Skin of body (tissue), 2 donors: ENCODE results near the gene C6orf163. TPM values are rescaled to one million over a fixed set of nuclear protein-coding genes. Genes with fewer than 3 reads are reported as not detected.

Source experiments
- DNase-seq: peaks from one replicate; lab custom pipeline; 2025; lab: John Stamatoyannopoulos, UW
- total RNA-seq: library from RNA; depleted of rRNA; stranded (reverse); fragments of >200 nt; gene quantifications from one replicate; pipeline ENCODE4 v1.2.3, GENCODE V29; 2014

C6orf163 gene
- total RNA-seq, 1 donor from 2014 or later: 5.6 TPM

DNA sequence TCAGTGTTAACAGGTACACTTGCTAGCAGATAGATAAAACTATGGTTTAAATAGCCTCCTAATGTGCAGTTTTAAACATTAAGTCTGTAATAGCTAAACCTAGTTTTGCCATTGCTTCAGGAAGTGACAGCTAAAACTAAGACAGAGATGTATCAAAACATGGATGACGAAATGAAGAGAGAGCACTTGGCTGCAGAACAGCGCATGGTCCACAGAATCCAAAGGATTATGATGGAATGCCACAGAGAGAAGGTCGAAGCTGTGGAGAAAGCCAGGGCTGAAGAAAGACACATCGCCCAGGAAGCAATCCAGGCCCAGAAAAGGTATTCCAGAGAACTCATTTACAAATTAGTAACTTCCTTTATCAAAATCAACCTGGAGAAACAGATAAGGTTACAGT, 11.6 kb downstream of the C6orf163 start:
- DNase-seq: no peak

DNA sequence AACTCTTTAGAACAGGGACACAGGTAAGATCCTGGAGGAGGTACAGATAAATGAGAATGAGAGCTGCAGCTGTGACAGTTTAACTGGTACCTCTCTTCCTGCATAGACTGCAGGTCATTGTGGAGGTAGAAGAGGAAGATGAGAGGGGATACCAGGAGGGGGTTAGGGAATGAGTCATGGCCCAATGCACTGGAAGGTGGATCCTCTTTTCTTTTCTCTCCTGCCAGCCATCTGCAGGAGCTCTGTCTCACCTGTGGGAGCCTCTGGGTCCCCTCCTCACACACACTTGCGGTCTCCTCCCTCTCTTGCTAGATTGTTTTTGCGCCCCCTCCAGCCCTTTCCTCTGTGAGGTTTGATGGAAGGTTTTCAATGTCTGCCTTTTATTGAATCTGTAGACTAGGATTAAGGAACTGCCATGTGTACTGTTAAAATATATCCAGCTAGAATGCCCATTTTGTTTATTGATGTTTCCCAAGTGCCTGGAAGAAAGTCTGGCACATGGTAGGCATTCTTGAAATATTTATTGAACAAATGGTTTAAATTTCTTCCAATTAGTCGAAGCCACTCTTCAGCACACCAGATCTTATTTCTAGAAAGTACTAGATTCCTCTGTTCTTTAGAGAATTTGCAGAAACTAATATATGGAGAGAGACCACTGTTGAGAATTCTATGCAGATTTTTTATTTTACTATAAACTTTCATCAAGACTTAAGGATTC, 13.0 kb downstream of the C6orf163 start:
- DNase-seq: no peak

DNA sequence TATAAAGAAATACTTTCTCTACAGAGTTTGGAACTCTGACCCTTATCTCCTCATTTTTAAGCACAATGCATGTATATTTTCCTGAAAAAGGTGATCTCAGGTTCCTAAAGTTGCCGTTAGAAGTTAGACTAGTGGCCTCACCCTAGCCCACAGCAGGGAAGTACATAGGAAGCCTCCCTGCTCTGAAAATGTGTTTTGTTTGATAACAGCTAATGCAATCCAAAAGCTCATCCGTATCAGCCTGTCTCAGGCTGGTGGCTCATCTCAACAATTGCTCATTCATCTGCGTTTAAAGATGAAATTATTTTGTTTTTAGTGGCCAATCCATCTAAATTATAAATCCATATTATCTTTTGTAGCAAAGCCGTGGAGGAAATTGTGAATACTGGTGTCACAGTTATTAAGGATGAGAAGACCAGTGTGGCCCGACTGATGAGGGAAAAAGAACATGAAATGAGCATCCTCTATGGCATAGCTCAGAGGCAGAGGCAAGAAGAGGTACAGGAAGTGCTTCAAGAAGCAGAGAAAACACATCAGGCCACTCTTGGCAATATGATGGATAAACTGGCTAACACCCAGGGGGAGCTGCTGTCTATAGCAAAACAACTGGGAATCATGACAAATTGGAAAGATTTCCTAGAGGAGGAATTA, 20.1 kb downstream of the C6orf163 start:
- no peak for DNase-seq

DNA sequence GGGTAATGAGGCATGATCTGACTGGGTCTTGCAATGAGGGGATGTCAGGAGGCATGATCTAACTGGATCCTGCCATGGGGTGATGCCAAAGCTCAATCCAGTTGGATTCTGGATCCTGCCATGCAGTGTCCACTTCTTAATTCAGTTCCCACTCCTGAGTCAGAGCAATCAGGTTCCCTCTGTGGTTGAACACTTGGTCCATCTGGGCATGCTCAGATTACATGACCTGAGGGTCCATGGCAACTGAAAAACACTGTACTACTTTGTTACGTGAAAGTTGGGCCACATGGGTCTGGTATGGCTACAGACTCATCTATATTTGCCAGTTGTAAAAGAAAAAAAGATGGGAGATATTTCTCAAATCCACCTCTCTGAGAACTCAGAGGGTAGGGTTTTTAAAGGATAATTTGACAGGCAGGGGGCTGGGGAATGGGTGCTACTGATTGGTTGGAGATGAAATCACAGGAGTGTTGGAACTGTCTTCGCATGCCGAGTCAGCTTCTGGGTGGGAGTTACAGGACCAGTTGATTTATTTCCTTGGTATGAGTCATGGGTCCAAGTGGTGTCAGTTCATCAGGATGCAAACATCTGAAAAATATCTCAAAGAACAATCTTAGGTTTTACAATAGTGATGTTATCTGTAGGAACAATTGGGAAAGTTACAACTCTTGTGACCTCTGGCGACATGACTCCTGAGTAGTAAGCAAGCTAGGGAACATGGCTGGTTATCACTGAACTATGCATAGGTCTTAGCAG, 21.6 kb downstream of the C6orf163 start:
- no peak for DNase-seq

DNA sequence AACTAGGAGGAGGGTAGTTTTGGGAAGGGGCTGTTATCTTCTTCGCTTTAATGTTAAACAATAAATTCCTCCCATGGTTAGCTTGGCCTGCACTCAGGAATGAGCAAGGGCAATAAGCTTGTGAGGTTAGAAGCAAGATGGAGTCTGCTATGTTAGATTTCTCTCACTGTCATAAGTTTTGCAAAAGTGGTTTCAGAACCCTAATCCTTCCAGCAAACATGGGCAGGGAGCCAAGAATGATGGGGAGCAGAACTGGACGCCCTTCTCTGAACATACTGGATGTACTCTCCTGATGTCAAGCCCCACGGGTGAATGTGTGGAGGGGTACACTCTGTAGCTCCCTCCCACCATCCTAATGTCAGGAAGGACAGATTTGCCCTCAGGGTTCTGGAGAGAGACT, 22.3 kb downstream of the C6orf163 start:
- no peak for DNase-seq

DNA sequence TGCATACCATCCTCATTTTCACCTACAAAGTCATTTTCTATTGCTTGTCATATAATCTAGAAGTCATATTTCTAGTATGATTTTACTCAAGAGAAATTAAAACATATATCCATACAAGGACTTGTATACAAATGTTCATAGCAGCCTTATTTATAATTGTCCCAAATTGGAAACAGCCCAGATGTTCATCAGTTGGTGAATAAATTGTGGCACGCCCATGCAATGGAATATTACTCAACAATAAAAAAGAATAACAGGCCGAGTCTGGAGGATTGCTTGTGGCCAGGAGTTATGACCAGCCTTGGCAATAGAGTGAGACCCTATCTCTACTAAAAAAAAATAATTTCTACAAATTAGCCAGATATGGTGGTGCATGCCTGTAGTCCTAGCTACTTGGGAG, 28.8 kb downstream of the C6orf163 start:
- DNase-seq: no peak

DNA sequence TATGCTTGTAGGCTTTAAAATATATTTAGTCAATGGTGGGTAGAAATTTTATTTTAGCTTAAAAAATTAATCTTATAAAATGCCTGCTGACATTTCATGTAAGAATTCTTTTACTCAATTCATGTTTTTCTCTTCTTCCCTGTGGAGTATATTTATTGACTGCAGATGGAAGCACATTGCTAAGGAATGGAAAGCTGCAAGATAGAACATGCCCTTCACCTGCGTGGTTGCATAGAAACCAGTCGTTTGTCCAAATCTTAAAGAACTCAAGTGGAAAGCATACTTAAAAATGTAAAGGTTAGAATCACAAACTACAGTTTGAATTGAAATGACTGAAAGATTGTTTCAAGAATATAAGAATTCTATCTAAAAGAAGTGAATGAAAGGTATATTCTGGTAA, 30.7 kb downstream of the C6orf163 start:
- no peak for DNase-seq

DNA sequence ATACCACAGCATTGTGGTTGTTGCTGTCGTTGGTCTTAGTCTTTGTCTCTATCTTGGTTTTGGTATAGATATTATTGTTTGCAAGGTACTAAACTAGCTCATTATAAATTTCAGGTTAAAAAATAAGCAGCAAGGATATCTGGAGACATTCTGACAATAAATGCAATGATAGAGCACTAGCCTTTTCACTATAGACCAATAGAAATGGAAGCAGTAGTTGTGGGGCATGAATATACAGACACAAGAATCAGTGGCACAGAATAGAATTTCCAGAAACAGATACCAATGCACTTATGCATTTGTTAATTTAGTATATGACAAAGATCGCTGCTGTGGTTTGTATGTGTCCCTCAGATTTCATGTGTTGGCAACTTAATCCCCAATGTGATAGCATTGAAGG, 32.0 kb downstream of the C6orf163 start:
- DNase-seq: no peak

DNA sequence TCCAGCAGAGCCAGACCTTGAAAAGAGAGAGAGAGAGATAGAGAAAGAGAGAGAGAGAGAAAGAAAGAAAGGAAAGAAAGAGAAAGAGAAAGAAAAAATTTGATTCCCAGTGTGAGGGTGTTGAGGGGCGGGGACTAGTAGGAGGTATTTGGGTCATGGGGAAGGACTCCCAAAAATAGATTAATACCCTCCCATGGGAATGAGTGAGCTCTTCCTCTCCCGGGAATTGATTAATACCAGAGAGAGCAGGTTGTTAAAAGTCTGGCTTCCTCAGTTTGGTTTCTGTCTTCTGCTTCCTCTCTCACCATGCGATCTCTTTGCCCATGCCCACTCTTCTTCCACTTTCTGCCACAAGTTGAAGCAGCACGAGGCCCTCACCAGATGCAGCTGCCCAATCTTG, 34.3 kb downstream of the C6orf163 start:
- no peak for DNase-seq

DNA sequence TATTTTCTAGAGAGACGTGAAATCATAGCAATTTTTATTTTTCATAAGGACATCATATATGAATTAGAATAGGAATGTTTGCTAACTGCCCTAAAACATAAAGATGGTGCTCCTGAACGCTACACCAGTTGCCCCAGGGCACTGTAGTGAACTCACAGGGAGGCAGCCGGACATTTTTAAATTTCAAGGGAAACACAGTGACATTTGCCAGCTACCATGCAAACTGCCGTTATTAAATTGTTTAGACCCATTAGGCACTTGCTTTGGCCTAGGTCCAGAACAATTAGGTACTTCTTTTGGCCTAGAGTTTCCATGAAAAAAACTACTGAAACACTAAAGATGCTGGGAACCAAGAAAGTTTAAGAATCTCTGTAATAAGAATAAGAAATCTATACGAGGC, 38.2 kb downstream of the C6orf163 start:
- DNase-seq: no peak

DNA sequence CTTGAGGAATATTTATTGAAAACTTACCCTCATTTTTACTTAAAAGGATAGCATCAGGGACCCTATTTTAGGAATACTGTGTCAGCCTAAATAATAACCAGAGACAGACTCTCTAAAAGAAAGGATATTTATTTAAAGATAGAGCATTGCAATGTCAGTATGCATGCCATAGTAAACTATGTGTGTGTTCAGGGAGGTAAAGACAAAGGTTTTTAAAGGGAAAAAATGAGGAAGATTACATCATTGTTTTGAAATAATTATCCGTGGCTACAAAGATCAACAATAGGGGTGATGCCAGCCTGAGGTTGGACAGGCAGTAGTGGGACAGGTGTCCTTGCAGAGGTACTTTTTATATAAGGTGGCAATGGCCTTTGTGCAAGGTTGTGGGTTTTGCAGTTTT, 39.4 kb downstream of the C6orf163 start:
- DNase-seq: no peak

DNA sequence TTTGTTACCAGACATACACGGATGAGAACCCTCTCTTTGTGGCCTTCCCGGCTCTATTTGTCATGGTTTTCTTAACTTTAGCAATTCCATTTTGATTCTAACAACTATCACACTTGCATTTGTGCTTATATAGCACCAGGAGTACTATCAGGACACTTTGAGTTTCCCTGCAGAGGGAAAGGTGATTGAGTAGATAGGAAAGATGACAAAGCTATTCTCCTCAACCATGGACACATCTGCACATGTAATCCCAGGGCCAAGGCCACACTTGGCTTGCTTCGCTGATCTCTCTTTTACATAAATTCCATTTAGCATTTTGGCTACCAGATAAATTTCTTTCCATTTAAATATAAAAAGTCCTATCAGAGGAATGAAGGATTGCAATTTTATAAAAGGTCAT, 39.8 kb downstream of the C6orf163 start:
- no peak for DNase-seq

DNA sequence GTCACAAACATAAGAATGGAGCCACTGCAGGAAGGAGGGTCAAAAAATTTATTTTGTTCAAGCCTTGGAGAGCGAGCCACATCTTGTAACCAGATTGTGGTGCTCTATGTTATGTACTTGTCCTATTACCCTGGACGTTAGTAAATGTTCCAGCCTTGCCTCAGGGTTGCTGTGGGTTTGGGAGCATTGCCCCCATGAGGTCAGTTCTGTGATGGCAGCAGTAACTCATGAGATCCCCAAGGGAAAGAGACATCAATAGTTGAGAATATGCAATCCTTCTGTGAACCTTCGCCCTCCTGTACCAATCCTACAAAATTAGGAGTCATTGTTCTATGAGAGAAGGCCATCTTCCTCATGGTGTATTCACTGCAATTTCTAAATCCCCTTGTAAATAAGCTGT, 46.7 kb downstream of the C6orf163 start:
- no peak for DNase-seq

DNA sequence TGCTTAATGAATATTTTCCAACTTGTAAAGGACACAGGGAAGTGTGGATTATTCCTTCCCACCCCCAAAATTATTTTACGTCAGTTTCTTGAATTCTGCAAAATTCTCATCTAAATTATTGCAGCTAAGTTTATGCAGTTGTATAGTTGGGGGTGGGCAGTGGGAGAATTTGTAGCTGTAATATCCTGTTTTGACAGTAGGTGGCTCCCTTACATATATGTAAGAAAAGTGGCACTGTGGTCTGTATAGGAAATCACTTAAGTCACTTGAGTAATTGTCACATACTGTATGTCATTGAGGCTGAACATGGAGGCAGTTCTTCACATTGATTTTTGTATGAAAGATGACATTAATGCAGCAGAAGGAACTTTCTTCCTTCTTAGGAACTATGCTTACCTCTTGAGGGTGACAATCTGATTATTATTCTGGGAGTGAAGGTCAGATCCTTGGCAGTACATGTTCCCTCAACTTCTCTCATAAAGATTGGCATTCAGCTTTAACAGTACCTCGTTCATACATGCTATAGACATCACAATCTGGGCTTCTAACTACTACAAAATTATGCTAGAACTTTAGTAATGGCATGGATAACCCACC, 48.5 kb downstream of the C6orf163 start:
- peak; percentile 41 for DNase-seq

DNA sequence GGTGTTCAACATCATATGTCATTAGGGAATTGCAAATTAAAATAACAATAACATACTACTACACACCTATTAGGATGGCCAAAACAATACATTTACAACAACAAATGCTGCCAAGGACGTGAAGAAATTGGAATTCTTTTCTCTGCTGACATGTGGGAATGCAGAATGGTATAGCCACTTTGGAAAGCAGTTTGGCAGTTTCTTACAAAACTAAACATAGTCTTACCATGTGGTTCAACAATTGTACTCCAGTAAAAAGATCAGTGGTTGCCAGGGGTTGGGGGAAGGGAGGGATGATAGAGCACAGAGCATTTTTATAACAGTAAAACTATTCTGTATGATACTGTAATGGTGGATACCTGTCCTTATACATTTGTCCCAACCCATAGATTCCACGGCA, 50.8 kb downstream of the C6orf163 start:
- DNase-seq: no peak

DNA sequence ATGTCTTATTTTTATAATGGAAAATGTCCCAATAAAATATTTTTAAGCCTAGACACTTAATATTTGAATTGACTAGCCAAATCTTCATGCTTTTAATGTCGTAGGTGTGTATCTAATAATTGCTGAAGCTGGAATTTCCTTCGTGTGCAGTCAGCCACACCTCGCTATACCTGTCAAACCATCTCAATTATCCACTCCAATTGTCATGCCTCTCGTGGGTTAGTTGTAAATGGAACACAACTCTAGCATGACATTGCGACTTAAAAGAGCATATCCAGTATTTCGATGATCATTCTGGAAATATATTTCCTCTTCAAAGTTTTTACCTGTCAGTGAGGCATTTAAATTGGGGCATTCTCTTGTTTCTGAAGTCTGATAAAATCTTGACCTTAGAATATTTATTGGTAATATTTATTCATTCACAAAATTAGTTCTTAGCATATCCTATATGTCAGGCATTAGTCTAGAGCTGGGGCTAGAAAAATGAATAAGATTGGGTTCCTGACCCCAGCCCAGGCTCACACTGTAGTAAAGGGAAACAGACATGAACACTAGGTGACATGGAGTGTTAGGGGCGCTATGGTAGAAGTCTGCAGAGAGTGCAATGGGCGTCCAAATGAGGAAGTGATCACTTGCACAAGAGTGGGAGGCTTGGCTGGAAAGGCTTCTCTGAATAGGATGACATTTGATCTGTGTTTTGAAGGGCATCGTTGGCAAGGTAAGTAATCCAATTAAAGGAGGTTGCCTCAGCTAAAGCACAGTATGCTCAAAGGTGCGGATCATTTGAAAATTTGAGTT, 52.2 kb downstream of the C6orf163 start:
- DNase-seq: no peak

DNA sequence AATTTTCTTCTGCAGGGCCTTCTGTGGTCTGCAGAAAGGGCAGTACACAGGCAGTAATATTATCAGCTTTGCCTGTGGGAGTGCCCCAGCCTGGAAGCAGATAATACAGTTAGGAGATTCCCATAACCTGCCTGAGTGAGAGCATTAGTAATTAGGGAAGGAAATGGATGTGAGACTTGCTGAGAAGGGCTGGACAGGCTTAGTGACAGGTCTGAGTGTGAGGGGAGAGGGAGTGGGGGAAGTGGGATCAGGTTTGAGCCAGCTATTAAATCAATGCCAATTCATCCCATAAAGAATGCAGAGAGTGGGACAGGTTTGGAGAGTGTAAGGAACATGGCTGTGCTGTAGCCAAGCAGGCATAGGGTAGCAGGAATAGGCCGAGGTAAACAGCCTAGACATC, 53.0 kb downstream of the C6orf163 start:
- DNase-seq: no peak

DNA sequence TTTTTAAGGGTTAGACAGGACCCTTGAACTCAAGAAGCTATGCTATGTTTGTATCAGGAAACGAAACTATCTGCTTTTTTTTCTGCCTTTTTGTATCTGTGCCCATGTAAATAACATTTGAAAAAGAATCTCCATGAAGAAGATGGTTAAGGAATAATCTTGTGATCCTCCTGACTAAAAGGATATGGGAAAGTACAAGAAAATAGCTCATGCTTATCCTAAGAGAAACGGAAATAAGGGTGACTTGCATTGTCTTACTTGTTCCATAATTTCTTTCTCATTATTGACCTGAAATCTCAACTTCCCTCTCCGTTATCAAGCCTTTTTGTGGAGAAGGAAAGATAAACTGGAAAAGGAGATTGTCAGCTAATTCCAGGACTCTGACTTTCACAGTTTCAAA, 57.2 kb downstream of the C6orf163 start:
- no peak for DNase-seq

DNA sequence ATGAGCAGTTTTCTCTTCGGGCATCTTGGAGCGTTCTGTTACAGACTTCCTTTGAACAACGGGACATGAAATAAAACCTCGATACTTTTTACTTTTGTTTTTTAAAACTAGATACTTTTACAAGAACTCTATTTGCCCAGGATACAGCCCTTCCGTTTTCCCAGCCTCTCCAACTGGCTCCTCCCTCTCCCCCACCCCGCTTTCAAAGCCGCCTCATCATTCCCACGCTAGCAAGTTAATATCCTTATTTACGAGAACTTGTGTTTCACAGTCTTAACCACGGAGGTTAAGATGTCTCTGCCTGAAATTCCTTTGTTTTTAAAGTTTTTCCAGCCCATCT, 62.9 kb downstream of the C6orf163 start:
- DNase-seq: no peak

DNA sequence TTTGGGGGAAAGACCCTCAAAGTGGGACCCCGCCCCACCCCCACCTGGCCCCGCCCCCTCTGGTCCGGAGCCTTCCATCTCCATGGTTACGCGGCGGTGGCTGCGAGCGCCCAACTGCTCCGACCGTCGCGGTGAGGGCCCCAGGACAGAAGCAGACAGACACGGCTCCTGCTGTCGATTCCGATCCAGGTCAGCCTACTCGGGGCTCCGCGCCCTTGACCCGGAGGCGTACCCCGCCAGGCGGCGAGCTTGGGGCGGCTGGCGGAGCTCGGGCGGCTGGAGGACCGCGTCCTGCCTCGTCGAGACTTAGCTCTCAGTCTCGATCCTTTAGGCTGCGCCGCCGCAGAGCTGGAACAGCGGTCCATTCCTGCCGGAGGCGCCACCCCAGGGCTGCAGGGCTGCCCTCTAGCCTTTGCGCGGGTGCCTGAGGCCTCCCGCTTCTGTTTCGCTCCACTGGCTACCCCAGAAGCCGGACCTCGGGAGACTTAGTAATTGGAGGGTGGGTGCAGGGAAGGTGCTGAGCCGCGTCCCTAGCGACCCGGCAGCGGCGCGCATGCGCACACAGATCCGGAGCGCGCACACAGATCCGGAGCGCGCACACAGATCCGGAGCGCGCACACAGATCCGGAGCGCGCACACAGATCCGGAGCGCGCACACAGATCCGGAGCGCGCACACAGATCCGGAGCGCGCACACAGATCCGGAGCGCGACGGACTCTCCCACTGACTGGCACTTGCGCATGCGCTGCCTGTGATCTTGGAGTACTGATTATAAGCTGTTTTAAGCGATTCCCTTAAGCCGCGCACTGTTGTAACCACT, 63.5 kb downstream of the C6orf163 start, which contains the start of gene CFAP206:
Gene CFAP206 (plus strand): TSS at position 72 of the 820 bp plus-strand sequence. CDS start 1,868 bp downstream, outside the sequence.
- peak; percentile 77 for DNase-seq
